ENCODE results near the gene SSC5D.

SSC5D gene

DNA sequence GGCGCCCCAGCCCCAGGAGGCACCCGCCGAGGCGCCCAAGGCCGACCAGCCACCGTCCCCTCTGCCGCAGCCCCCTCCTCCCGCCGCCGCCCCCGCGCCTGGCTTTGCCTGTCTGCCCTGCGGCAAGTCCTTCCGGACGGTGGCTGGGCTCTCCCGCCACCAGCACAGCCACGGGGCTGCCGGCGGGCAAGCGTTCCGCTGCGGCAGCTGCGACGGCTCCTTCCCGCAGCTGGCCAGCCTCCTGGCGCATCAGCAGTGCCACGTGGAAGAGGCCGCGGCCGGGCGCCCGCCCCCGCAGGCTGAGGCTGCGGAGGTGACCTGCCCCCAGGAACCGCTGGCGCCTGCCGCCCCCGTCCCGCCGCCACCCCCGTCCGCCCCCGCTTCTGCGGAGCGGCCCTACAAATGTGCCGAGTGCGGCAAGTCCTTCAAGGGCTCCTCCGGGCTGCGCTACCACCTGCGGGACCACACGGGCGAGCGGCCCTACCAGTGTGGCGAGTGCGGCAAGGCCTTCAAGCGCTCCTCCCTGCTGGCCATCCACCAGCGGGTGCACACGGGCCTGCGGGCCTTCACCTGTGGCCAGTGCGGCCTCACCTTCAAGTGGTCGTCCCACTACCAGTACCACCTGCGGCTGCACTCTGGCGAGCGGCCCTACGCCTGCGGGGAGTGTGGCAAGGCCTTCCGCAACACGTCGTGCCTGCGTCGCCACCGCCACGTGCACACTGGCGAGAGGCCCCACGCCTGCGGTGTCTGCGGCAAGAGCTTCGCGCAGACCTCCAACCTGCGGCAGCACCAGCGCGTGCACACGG, 5.9 kb upstream of the SSC5D start:
- no peak overlapping the region for H3K27ac ChIP-seq (ENCODE audit: low read depth, low read length)
- H3K4me1 ChIP-seq (ENCODE audit: control insufficient read depth in 1 of 2, insufficient read depth in 2 of 2, low read length in 2 of 2), result peaks cover 5 to 20% of the 10 kb centered on the region in 2 donors
- no peaks in the 10 kb centered on the region for H3K9me3 ChIP-seq (ENCODE audit: control insufficient read depth in 1 of 2, low read length in 2 of 2)

DNA sequence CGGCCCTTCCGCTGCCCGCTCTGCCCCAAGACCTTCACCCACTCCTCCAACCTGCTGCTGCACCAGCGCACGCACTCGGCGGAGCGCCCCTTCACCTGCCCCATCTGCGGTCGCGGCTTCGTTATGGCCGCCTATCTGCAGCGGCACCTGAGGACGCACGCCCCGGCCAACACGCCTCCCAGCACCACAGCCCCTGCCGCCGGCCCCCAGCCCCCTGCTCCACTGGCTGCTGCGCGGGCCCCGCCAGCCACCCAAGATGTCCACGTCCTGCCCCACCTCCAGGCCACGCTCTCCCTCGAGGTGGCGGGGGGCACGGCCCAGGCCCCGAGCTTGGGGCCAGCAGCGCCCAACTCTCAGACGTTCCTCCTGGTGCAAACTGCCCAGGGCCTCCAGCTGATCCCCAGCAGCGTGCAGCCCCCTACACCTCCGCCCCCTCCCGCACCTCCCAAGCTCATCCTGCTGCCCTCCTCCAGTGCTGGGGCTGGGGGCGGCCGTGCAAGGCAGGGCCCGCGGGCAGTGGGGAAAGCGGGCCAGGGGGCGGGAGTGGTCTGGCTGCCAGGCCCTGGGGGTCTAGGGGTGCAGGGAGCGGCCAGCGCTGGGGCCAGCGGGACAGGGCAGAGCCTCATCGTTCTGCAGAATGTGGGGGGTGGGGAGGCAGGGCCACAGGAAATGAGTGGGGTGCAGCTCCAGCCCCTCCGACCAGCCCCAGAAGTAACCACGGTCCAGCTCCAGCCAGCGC, 5.1 kb upstream of the SSC5D start:
- no peak overlapping the region for H3K27ac ChIP-seq (ENCODE audit: low read depth, low read length)
- H3K4me1 ChIP-seq (ENCODE audit: control insufficient read depth in 1 of 2, insufficient read depth in 2 of 2, low read length in 2 of 2), result peaks cover 5 to 13% of the 10 kb centered on the region in 2 donors
- H3K9ac ChIP-seq (ENCODE audit: low read depth in 1 of 2, low read length in 2 of 2), result no peak overlapping the region
- peaks cover 0 to 7% of the 10 kb centered on the region in 2 donors for H3K36me3 ChIP-seq (ENCODE audit: control insufficient read depth in 1 of 2, insufficient read depth in 2 of 2, low read length in 2 of 2)
- no peak overlapping the region for H3K4me3 ChIP-seq (ENCODE audit: low read depth in 1 of 2, low read length in 2 of 2)
- H3K27me3 ChIP-seq (ENCODE audit: control insufficient read depth in 1 of 2, insufficient read depth in 2 of 2, low read length in 2 of 2), result peaks cover 6 to 16% of the 10 kb centered on the region in 2 donors
- no peaks in the 10 kb centered on the region for H3K9me3 ChIP-seq (ENCODE audit: control insufficient read depth in 1 of 2, low read length in 2 of 2)

More for the DNA sequence above, 5.9 kb upstream of the SSC5D start:
- H3K4me3 ChIP-seq (ENCODE audit: low read depth in 1 of 2, low read length in 2 of 2), result no peak overlapping the region
- no peak overlapping the region for H3K9ac ChIP-seq (ENCODE audit: low read depth in 1 of 2, low read length in 2 of 2)
- H3K36me3 ChIP-seq (ENCODE audit: control insufficient read depth in 1 of 2, insufficient read depth in 2 of 2, low read length in 2 of 2), result peaks cover 0 to 7% of the 10 kb centered on the region in 2 donors
- H3K27me3 ChIP-seq (ENCODE audit: control insufficient read depth in 1 of 2, insufficient read depth in 2 of 2, low read length in 2 of 2), result peaks cover under 1 to 15% of the 10 kb centered on the region in 2 donors

DNA sequence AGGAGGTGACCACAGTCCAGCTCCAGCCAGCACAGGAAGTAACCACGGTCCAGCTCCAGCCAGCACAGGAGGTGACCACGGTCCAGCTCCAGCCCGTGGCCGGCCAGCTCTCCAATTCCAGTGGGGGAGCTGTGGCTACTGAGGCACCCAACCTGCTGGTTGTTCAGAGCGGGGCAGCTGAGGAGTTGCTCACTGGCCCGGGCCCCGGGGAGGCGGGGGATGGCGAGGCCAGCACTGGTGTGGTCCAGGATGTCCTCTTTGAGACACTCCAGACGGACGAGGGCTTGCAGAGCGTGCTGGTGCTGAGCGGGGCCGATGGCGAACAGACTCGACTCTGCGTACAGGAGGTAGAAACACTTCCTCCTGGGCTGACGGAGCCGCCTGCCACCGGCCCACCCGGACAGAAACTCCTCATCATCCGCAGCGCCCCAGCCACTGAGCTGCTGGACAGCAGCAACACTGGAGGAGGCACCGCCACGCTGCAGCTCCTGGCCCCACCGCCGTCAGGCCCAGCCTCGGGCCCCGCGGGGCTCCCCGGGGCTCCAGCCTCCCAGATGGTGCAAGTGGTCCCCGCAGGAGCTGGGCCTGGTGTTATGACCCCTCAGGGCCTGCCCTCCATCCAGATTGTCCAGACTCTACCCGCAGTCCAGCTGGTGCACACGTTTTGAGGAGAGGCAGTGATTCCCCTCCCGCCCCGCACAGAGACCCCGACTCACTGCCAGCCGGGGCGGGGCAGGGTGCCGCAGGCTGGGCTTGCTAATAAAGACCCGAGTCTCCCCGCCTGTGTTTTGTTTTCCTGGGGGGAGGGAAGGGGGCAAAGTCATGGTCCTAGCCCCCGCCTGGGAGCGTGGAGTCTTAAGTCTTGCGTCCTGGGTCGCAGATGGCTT, 4.3 kb upstream of the SSC5D start:
- Histone ChIP-seq H3K9me3 (ENCODE audit: control insufficient read depth in 1 of 2, low read length in 2 of 2) (no peaks in the 10 kb centered on the region), H3K36me3 (ENCODE audit: control insufficient read depth in 1 of 2, insufficient read depth in 2 of 2, low read length in 2 of 2) (peaks cover 0 to 7% of the 10 kb centered on the region in 2 donors), H3K4me3 (ENCODE audit: low read depth in 1 of 2, low read length in 2 of 2) (peak overlapping the region; percentile 40 to 69), H3K27me3 (ENCODE audit: control insufficient read depth in 1 of 2, insufficient read depth in 2 of 2, low read length in 2 of 2) (peaks cover 6 to 16% of the 10 kb centered on the region in 2 donors), H3K4me1 (ENCODE audit: control insufficient read depth in 1 of 2, insufficient read depth in 2 of 2, low read length in 2 of 2) (peaks cover 5 to 13% of the 10 kb centered on the region in 2 donors), H3K27ac (ENCODE audit: low read depth, low read length) (no peak overlapping the region), H3K9ac (ENCODE audit: low read depth in 1 of 2, low read length in 2 of 2) (peak overlapping the region in 1 of 2 donors; percentile 43)

DNA sequence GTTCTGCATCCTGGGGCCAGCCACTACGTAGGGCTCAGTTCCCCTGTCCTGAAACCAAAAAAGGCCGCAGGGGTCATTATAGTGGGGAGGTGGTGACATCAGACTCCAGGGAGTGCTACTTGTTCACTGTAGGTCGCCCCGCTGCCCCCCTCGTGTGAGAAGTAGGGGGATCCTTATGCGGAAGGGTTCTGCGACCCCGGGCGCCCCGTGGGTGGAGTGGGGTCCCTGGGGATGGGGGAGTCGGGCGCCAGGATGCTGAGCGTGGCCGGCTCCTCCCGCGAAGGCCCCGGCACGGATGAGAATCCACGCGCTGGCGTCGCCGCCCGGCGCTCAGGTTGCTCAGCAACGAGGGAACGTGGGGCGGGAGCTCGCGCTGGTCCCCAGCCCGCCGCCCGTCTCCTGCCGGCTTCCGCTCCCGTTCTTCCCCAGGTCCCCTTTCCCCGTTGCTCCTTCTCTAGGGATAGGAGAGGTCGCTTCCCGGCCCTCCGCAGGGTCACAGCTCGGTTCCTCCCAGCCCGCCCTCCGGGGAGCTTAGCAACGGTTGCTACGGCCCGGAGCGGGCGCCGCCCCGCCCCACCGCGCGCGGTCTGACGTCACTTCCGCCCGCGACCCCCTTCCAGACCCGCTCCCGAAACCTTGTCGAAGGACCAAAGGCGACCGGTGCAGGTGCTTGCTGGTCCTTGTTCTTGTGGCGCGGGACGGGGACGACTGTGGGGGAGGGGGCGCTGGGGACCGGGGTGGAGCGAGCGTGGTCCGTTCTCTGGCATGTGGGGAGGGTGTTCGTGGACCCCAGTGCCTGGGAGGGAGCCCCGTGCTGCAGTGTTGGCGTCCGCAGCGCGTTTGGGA, 3.4 kb upstream of the SSC5D start, which contains the start of gene NAT14:
TSS of gene NAT14 (plus strand) at position 596 of the 846 bp plus-strand sequence. CDS start 521 bp downstream, outside the sequence.
- peaks cover 5 to 13% of the 10 kb centered on the region in 2 donors for H3K4me1 ChIP-seq (ENCODE audit: control insufficient read depth in 1 of 2, insufficient read depth in 2 of 2, low read length in 2 of 2)
- H3K4me3 ChIP-seq (ENCODE audit: low read depth in 1 of 2, low read length in 2 of 2), result peak within 1 kb of the TSS; percentile 40 to 69
- H3K27me3 ChIP-seq (ENCODE audit: control insufficient read depth in 1 of 2, insufficient read depth in 2 of 2, low read length in 2 of 2), result peaks cover 6 to 16% of the 10 kb centered on the region in 2 donors
- peak within 1 kb of the TSS; percentile 55 for H3K27ac ChIP-seq (ENCODE audit: low read depth, low read length)
- H3K36me3 ChIP-seq (ENCODE audit: control insufficient read depth in 1 of 2, insufficient read depth in 2 of 2, low read length in 2 of 2), result peaks cover 0 to 7% of the 10 kb centered on the region in 2 donors
- no peaks in the 10 kb centered on the region for H3K9me3 ChIP-seq (ENCODE audit: control insufficient read depth in 1 of 2, low read length in 2 of 2)
- H3K9ac ChIP-seq (ENCODE audit: low read depth in 1 of 2, low read length in 2 of 2), result peak within 1 kb of the TSS in 1 of 2 donors; percentile 43

DNA sequence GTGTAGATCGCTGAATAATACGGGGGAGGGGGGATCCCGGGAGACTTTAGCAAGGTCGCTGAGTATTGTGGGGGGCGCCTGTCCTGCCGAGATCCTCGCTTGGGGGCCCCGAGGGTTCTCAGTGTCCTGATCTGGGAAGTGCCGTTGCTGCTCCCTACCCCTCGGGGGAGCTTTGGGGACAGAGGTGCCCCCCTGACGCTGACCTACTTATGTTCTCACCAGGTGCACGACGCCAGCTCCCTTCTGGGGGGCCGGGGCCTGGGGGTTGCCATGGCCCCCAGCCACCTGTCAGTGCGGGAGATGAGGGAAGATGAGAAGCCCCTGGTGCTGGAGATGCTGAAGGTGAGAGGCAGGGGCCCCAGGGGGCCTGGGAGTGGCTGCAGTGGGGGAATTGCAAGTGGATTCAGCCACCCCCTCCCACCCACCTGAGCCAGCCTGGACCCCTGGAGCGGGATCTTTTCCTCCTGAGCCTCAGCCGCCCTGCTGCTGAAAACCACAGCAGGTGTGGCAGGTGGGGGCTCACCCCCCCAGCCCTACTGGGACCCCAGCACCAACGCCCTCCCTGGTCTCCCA, 2.7 kb upstream of the SSC5D start:
- Histone ChIP-seq H3K27ac (ENCODE audit: low read depth, low read length) (peak overlapping the region; percentile 55), H3K4me1 (ENCODE audit: control insufficient read depth in 1 of 2, insufficient read depth in 2 of 2, low read length in 2 of 2) (peaks cover 5 to 13% of the 10 kb centered on the region in 2 donors), H3K27me3 (ENCODE audit: control insufficient read depth in 1 of 2, insufficient read depth in 2 of 2, low read length in 2 of 2) (peaks cover 6 to 16% of the 10 kb centered on the region in 2 donors), H3K4me3 (ENCODE audit: low read depth in 1 of 2, low read length in 2 of 2) (peak overlapping the region; percentile 40 to 69), H3K9me3 (ENCODE audit: control insufficient read depth in 1 of 2, low read length in 2 of 2) (no peaks in the 10 kb centered on the region), H3K9ac (ENCODE audit: low read depth in 1 of 2, low read length in 2 of 2) (no peak overlapping the region), H3K36me3 (ENCODE audit: control insufficient read depth in 1 of 2, insufficient read depth in 2 of 2, low read length in 2 of 2) (peaks cover 0 to 7% of the 10 kb centered on the region in 2 donors)

DNA sequence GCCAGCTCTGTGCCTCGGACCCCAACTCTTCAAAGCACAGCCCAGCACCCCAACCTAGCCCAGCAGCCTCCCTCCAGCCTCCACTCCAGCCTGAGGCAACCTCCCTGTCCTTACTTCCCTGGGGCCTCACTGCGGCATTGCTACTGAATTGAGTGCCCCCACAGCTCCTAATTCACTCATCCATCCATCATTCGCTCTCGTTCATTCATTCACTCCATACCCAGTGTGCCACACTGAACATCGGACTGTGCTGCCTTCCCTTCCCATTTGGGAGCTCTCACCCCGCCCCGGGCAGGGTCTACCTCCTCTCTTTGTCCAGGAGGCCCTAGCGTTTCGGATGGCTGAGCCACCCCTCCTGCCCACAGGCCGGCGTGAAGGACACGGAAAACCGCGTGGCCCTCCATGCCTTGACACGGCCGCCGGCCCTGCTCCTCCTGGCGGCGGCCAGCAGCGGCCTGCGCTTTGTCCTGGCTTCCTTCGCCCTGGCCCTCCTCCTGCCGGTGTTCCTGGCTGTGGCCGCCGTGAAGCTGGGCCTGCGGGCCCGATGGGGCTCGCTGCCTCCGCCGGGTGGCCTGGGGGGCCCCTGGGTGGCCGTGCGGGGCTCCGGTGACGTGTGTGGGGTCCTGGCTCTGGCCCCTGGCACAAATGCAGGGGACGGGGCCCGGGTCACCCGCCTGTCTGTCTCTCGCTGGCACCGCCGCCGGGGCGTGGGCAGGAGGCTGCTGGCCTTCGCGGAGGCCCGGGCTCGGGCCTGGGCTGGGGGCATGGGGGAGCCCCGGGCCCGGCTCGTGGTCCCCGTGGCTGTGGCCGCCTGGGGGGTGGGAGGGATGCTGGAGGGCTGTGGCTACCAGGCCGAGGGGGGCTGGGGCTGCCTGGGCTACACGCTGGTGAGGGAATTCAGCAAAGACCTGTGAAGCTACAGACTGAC, 1.9 kb upstream of the SSC5D start:
- Histone ChIP-seq H3K36me3 (ENCODE audit: control insufficient read depth in 1 of 2, insufficient read depth in 2 of 2, low read length in 2 of 2) (peaks cover 0 to 7% of the 10 kb centered on the region in 2 donors), H3K4me1 (ENCODE audit: control insufficient read depth in 1 of 2, insufficient read depth in 2 of 2, low read length in 2 of 2) (peaks cover 5 to 13% of the 10 kb centered on the region in 2 donors), H3K9me3 (ENCODE audit: control insufficient read depth in 1 of 2, low read length in 2 of 2) (no peaks in the 10 kb centered on the region), H3K27me3 (ENCODE audit: control insufficient read depth in 1 of 2, insufficient read depth in 2 of 2, low read length in 2 of 2) (peaks cover 6 to 16% of the 10 kb centered on the region in 2 donors), H3K27ac (ENCODE audit: low read depth, low read length) (peak overlapping the region; percentile 70), H3K4me3 (ENCODE audit: low read depth in 1 of 2, low read length in 2 of 2) (no peak overlapping the region), H3K9ac (ENCODE audit: low read depth in 1 of 2, low read length in 2 of 2) (no peak overlapping the region)

DNA sequence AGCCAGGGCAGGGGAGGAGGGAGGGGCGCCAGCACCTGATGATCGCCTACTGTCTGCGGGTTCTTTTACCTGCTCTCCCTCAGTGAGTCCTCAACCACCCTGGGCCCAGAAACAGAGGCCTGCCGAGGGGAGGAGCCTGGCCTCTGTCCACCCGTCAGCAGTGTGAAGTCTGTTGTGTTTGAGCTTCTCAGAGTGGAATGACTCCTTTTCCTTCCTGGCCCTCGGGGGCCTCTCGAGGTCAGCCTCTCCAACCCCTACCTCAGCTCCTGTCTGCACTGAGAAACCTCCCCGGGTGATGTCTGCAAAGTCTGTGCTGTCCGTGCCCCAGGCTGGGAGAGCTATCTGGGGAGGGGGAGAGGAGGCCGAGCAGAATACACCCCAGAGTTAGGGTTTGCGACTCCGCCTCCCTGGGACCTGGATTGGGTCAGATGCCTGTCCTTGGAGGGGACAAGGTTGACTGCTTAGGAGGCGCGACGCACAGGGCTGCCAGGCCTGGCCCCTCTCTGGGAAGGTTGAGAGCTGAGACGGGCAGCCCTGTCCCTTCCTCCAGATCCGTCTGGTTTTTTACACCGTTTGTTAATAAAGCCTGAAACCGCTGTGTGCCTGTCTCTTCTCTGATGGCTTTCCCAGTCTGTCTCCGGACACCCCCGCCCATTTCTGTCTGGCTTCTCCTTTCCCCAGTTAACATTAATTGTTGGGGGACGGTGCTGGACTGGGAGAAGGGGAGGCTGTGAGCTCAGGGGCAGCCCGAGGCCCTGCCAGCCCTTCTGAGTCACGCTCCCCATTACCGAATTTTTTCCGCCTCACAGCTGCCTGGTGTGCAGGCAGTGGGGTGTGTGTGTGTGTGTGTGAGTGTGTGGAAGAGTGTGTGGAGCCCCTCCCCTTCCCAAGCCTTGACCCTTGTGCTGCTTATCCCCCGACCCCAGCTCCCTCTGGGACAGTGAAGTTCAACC, 989 bp upstream of the SSC5D start:
- H3K4me3 ChIP-seq (ENCODE audit: low read depth in 1 of 2, low read length in 2 of 2), result no peak overlapping the region
- peaks cover 8 to 13% of the 10 kb centered on the region in 2 donors for H3K4me1 ChIP-seq (ENCODE audit: control insufficient read depth in 1 of 2, insufficient read depth in 2 of 2, low read length in 2 of 2)
- H3K9me3 ChIP-seq (ENCODE audit: control insufficient read depth in 1 of 2, low read length in 2 of 2), result no peaks in the 10 kb centered on the region
- peak overlapping the region; percentile 70 for H3K27ac ChIP-seq (ENCODE audit: low read depth, low read length)
- peak overlapping the region in 1 of 2 donors; percentile 18 for H3K9ac ChIP-seq (ENCODE audit: low read depth in 1 of 2, low read length in 2 of 2)
- H3K36me3 ChIP-seq (ENCODE audit: control insufficient read depth in 1 of 2, insufficient read depth in 2 of 2, low read length in 2 of 2), result peaks cover 0 to 7% of the 10 kb centered on the region in 2 donors
- peaks cover 6 to 24% of the 10 kb centered on the region in 2 donors for H3K27me3 ChIP-seq (ENCODE audit: control insufficient read depth in 1 of 2, insufficient read depth in 2 of 2, low read length in 2 of 2)

Data from duodenal mucosa (tissue), 2 donors.